GM18868 (cell line): ENCODE results near the gene SPOCK1.

Source experiments
- ATAC-seq: cut with Tn5 transposase; IDR thresholded peaks from one replicate; pipeline ENCODE4 v1.9.1; 2021; ENCODE audit warnings: mild to moderate bottlenecking, moderate library complexity; ENCODE audit not compliant: unreplicated experiment

The SPOCK1 gene

DNA sequence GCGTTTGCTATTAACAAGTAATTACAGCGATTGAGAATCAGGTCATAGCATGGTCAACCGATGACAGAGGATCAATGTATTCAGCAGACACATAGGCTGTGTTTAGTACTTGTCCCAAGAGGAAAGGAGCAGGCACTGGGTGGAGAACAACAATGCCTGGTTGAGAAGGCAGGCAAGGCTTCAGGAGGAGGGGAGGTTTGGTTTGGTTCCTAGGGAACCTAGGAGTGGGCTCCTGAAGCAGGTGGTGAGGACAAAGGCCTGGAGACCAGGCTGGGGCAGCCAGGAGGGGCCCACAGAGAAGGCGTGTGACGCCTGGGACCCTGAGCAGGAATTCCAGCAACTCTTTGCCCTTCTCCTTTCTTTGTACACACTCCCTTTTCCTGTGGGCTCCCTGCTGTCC lies 195.6 kb downstream of the SPOCK1 start:
- ATAC-seq = no peak

DNA sequence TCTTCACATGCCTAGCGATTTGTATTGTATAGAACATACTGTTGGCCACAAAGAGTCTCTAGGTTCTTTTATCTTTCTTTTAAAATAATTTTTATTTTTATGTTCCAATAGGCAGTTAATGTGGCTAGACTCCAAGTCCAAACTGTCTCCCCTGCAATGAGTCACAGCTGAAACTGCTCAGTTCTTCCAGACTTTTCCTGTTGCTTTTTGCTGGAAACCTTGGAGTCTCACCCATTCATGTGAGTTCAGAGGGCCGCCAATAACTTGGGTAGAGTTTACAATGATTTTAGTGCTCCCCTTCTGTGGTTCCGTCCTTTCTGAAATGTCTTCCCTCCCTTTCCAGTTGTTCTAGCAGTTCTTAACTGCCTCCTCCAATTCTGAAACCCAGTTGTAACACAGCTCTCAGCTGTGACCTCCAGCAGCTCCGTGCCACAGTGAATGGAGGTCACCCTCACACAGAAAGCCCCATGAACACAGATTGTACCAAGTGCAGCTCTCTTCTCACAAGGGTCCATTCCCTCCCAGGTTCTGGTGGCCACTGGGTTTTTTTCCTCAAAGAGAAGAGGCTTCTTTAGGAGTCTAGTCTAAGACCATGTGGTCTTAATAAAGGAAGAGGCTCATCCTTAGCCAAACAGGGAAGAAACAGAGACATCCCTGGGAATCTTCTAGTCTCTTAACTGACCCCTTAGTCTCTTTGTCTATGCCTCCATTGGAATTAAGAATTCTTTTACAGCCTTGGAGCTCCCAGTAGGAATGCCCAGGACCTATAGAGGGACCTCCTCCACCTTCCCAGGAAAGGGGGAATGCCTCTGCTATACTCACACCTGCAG lies 198.5 kb downstream of the SPOCK1 start:
- ATAC-seq = no peak

DNA sequence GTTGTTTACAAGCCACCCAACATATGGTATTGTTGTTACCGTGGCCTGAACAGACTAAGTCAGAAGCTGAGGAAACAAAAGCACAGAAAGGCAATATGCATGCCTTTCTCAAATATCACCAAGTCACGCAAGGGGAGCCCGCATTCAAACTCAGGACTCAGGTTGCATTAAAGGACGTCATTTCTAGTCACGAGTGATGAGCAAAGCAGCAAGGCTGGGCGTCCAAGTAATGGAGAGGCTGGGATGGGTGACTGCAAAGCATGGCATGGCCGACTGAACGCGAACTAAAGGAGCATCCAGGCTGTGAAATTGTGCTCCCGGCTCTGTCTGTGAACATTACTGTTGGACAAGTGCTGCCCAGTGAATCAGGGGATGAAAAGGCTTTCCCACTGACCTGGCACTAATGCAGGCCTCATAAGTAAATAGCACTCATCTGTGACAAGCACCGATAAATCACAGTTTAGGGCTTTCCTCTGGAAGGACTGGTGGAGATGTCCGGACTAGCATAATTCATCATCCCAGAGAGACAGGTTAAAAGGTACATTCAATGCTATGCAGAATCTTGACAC lies 202.8 kb downstream of the SPOCK1 start:
- ATAC-seq = no peak

GRCh38 chr5:137294604-137295003 lies 204.5 kb downstream of the SPOCK1 start:
- ATAC-seq = no peak

DNA sequence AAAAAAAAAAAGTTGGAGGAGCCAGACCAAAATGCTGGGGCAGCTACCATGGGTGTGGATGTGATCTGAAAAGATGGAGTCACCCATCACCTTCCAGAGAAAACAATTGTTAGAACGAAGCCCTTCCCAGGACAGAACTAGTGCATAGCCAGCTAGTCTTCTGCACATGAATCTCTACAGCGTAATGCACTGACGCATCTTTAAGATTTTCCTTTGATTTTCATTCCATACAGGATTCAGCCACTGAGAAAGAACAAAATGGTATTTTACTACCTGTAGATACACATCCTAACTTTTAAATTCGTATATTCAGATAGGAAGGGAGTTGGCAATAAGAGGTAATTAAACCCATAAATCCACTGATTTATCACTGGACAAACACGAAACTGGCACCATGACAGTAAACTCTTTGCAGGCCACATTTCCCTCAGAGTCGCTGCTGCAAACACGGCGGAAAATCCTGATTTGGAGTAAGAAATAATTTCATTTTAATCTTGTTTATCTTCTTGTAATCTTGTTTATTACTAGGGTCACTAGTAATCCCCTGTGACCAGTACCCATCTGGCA lies 206.6 kb downstream of the SPOCK1 start:
- ATAC-seq = no peak

- no peak for ATAC-seq
Observed at GRCh38 chr5:137291436-137291835, 207.7 kb downstream of the SPOCK1 start.

DNA sequence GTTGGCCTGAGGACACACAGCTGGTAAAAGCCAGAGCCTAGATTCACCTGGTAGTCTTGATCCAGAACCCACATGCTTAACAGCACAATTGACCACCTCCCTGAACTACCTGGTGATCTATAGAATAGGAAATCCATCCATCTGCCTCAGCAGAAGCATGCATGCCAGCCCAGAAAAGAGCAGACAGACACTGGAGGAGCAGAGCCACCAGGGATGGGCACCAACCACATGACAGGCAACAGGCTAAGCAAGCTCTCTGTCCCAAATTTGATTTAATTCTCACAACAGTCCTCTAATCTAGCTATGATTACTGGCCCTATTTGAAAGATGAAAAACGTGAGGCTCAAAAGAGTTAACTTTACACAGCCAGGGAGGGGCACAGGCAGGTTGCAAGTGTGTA lies 208.1 kb downstream of the SPOCK1 start:
- ATAC-seq = no peak

DNA sequence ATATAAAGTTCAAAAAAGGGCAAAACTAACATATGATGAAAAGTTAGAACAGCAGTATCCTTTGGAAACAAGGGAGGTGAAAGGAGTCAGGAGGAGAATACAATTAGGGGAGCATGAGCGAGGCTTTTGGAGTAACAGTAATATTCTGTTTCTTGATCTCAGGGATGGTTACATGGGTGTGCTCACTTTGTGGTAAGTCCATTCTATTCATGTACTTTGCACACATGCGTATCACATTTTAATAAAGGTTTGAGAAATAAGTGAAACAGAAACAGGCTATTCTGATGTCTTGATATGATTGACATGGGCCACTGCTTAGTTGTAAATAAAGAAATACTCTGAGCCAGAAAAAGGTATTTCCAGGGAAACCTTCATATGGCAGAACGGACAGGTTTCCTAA lies 208.8 kb downstream of the SPOCK1 start:
- no peak for ATAC-seq

- ATAC-seq = no peak
Observed at GRCh38 chr5:137289856-137290255, 209.3 kb downstream of the SPOCK1 start.

DNA sequence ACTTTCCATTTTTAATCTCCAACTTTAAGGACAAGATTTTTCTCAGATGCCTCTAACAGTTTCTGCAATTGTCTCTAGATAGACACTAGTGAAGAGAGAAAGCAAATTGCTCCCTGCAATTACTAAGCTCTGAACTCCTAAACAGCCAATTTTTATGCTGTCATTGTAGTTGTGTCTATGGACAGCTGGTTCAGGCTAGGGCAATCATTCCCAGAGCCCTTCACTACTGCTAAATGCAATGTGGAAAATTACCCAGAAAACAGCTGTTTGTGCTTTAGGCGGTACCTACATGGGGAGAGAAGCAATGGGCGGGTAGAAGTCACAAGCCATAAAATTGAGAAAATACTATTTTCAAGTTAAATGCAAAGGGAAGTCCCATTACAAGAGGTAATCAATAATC lies 211.6 kb downstream of the SPOCK1 start:
- ATAC-seq = no peak

DNA sequence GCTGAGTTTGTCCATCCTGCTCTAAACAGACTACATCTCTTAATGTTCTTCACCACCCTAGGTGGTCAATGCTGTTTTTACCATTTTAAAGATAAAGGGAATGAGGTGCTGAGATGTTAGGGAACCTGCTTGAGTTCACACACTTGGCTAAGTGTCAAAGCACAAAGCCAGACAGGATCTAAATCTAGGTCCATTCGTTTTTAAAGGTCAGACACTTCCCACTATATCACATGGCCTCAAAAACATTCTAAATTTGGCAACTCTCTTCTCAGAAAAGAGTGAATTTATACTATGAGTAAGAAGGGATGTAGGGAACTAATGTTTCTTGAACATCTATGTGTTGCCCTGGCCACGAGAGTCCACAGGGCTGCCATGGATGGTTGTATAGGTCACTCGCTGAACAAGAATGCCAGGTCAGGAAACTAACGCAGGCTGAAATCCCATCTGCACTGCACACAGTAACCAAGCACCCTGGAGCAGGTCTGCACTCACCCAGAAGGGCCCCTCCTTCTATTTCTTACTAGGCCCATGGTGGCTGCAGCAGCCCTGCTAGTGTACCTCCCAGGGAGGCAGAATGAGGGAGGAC lies 213.0 kb downstream of the SPOCK1 start:
- ATAC-seq = no peak

DNA sequence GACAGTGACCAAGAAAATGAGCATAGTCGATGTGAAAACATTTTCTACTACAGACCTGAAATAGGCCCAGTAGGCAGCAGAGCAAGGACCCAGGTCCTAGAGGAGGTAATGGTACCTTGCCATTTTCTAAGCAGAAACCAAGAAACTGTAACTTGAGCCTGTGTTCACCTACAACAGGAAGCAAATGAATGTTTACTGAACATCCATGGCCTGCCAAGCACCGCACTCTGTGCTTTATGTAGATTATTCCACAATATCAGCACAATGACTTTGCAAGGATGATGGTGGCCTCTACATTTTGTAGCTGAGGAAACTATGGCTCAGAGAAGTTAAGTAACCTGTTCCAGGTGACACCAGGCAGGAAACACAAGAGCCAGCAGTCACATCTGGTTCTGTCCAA lies 215.3 kb downstream of the SPOCK1 start:
- ATAC-seq = no peak

DNA sequence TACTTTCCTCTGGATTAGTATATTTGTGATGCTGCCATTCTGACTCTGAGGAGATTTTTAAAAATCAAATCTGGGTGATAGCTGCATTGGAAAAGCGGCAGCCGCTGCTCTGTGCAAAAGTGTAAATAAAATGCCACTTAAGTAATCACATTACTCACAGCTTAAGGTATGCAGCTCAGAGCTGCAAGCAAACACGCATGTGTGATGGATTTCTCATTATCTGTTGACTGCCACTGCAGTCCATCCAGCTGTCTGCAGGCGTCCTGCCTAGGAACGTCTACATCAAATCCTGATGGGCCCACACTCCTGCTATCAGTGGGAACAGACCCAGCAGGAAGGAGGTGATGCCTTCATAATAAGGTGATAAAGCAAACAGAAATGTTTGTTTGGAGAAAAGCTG lies 216.9 kb downstream of the SPOCK1 start:
- ATAC-seq = no peak

DNA sequence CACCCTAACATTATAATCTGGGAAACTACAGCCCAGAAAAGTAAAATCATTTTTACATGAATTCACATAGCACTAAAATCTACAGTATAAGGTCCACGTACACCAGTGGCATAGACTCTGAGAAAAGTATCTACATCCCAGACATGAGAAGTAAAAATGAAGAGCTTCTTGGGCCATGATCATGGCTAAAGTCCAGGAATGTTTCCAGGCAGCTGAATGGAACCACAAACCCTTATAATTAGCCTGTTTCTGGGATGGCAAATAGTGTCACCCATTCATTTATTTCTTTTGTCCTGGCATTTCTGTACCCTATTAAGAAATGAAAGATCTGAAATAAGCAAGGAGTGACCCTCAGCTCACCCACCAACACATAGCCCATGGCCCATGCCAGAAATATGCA lies 217.9 kb downstream of the SPOCK1 start:
- ATAC-seq = no peak

DNA sequence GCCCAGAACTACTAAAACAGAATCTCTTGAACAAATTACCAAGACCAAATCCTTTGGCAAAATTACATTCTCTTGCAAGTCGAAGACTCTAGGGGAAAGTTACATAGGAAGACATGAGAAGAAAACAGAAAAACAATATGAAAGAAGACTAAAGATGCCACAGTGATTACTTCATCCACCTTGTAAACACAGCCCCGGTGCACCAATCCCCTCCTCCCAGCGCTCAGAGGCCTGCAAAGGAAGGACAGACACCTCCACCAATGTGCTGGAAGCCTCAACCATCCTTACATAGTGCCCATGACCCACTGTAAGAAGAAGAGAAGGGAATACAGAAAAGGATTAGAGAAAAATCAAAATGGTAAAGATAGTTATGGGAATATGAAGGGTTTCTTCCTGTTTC lies 218.5 kb downstream of the SPOCK1 start:
- ATAC-seq = no peak

DNA sequence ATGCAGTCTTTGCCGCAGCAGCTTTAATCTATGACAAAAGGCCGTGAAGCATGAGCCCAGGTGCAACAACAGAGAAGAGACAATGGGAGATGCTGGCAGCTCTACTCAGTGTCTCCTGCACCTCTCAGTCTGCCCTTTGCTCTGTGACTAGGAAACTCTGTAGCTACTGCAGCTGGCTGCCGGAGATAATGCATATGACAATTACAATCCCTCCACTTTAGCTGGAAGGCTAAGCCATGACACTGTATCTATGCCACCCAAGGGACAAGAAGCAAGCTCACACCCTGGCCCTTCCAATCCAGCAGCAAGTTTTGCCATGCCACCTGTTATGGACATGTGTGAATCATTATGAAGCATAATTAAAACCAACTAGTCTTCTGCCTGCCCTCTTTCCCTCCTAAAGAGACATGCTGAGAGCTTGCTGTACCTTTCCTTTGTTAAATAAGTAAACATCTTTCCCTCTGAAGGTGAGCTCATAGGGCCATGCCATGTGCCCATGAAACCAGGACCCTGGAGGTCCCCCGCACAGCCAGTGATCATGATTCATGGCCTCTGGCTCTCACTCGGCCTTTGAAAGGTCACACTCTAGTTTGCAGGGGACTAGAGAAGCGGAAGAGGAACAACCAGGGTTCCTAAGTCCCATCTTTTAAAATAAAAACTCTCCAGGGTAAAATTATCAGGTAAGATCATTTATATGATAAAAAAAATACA lies 219.4 kb downstream of the SPOCK1 start:
- no peak for ATAC-seq

DNA sequence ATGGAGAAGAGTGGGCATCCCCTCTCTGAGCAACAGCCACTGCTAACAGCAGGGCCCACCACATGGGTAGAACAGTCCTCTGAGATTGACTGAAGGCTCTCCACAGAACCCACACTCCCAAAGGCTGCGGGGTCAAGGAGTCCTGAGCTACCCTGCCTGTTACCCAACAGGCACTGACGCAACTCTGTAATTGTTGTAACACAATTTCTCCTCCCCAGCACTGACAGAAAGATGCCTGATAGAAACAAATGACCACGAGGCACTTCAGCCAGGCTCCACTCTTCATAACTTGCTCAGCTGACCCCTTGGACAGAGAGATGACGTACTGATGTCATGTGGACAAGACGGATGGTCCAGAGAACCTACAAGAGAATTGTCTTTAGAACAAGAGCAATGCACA lies 220.7 kb downstream of the SPOCK1 start:
- ATAC-seq = no peak

DNA sequence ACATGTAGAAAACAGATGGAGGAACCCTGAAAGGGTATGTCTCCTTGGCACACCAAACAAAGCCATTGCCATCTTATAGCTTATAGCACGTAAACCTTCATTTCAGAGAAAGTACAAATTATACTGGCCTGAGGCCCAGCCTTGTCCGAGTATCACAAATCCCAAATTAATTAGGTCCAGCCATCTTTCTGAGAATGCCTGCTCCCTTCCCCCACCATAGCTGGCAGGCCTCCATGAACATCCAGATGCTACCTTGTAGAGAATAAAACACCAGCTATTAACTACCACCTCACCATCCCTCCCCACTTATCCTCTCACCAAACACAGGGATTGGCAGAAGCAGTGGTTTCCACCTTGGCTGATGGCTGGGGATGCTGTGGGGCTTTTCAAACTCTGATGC lies 224.0 kb downstream of the SPOCK1 start:
- no peak for ATAC-seq

DNA sequence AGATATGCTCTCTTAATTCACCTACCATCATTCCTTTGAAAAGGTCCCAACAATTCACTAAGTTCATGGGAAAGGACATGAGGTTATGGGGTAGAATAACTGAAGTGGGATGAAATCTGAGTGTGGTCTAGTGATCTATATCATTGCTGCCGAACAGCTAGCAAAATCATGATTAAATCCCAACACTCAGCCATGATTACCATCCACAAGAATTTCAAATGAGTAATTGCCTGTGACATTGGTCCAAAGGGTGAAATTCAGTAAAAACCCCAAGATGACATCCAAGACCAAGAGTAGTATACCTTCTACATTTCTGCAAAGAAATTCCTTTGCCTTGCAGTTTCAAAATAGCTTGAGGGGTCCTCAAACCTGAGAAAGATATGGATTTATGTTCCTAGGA lies 225.6 kb downstream of the SPOCK1 start:
- ATAC-seq = no peak

DNA sequence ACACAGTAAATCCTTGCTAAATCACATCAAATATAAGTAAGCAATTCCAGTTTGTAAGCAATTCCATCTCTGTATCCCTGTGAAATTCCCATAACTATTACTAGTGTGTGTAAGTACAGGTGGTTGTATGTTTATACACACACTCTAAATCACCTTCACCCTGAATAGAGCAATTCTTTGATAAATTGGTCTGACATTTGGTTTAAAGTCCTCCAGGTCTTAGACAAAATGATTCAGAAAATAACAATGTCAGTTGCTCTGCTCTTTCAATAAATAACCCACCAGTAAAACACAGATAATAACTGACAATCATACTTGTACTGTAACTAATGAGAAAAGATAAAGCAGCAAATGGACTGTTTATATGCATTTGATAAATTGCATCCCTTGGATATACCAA lies 226.3 kb downstream of the SPOCK1 start:
- ATAC-seq = no peak

- ATAC-seq = no peak
Observed at GRCh38 chr5:137269946-137270345, 229.2 kb downstream of the SPOCK1 start.
